IPS DF 19.7 (cell line): ENCODE results near the gene TDRD3.

Experiments used
- DNase-seq: peaks from one replicate; pipeline ENCODE4 v3.0.0-alpha.2; 2013; ENCODE audit warnings: low read depth, low spot score

Gene TDRD3

DNA sequence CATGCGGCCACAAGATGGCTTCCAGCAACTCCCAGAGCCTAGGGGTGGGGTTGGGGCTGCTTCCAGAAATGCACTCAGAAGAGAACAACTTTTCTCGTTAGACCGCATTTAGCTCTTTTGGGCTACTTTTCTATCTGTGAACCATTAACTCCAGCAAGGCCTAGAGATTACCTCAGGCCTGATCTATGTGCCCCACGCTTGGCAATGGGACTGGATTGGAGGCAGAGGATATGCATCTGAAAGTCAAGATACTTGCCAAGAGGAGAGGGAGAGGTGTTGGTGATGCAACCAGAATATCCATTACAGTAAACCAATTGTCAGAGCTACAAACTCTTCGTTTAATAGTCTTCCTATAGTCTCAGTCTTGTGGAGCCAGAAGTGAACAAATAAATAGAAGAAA is 177.7 kb downstream of the TDRD3 start:
- no peak for DNase-seq

DNA sequence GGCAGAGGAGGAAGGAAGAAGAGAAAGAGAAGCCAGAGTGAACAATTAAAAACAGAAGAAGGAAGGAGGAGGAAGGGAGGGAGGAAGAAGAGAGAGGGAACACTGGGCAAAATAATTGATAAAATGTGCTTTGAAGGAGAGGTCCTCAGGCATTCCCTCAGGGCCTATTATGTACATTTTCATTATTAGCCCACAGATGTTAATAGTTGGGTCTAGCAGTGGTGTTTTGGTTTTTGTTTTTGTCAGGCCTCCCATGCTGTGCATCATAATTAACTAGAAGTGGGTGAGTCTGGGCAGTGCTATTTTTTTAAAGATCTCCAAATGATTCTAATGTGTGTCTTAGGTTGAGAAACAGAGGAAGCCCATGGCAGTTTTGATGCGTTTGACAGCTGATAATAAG is 178.1 kb downstream of the TDRD3 start:
- no peak for DNase-seq

DNA sequence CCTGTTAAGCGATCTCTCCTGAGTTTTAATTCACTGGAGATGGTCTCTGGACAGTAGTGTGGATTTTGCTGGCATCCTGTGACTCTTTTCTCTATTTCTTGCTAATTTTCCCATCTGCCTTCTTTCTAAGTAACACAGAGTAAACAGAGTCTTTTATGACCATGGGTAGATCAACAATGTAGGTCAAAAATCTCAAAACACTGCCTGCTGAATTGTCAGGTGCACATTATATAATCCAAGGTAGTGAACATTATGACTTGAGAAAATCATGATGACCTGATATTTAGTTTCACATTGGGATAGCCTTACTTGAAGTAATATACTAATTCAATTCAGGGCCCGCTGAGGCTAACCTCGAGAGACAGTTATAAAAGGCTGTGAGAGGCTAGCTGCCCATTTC is 180.7 kb downstream of the TDRD3 start:
- no peak for DNase-seq

DNA sequence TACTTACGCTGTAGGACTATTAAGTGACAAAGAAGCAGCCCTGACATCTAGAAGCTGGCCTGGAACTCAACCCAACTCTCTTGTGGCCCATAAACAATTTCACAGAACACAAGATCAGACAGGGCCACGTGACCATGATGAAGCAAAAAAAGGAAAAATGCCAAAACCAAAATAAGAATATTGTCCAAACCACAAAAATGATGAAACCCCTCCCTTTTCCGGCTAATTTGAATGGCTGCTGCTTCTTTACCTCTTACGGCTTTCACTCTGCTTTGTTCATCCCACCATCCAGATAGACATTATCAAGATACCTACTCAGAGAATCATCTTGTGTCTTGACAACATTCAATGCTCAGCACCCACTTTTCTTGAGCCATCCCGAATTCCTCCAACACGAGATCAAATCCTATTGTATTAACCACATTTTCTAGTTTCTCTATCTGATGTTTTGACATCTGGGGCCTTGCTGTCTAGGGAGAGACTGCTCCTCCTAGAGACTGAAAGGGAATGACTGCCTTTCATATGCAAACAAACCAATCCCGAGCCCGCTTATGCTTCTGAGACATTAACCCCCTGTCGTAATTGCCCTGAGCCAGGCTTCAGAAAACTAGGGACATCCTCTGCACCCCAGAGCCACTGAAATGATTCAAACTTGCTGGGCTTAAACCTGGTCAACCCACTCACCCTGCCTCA is 186.3 kb downstream of the TDRD3 start:
- DNase-seq = peak; percentile 71

DNA sequence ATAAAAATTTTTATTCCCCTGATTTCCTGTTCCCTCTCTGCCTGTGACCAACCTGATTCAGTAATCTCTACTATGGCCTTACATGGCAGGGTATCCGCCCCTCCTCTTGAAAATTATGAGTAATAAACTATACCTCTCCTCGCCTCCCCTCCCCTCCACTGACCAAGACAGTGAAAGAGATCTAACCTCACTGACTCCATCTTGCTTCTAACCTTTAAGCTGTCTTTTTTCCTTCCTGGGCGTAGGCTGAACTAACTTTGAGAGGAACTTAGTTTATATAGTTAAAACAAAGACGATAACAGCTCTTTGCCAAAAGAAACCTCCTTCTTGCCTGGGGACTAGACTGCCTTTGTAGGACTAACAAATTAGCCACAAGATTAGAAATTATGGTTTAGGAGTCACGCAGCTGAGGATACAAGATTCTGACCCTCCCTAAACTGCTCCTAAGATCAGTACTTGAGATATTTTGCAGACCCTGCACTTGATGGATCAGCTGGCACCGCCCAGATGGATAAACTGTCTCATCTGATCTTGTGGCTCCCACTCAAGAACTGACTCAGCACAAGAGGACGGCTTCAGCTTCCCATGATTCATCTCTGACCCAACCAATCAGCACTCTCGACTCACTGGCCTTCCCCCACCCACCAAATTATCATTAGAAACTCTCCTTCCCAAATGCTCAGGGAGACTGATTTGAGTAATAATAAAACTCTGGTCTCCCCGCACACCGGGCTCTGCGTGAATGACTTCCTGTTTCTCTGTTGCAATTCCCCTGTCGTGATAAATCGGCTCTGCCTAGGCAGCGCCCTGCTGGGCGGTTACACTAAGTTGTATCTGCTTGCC is 187.1 kb downstream of the TDRD3 start:
- peak; percentile 85 for DNase-seq

DNA sequence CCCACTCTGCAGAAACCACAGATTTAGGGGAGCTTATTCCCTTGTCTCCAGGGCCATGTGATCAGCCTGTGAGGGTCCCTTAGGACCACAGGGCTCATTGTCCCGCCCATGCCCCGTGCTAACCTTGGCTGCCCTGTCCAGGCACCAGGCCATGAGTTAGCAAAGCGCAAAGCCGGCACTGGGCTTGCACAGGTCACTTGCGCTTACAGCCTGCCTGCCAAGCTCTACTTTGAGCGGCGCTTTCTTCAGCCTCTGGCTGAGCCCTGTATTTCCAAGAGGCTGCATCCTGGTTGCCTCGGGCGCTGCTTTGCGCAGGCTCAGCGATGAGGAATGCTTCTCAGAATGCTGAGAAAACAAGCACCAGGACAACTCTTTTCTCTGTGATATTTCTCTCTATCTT is 188.0 kb downstream of the TDRD3 start:
- DNase-seq = peak; percentile 28

DNA sequence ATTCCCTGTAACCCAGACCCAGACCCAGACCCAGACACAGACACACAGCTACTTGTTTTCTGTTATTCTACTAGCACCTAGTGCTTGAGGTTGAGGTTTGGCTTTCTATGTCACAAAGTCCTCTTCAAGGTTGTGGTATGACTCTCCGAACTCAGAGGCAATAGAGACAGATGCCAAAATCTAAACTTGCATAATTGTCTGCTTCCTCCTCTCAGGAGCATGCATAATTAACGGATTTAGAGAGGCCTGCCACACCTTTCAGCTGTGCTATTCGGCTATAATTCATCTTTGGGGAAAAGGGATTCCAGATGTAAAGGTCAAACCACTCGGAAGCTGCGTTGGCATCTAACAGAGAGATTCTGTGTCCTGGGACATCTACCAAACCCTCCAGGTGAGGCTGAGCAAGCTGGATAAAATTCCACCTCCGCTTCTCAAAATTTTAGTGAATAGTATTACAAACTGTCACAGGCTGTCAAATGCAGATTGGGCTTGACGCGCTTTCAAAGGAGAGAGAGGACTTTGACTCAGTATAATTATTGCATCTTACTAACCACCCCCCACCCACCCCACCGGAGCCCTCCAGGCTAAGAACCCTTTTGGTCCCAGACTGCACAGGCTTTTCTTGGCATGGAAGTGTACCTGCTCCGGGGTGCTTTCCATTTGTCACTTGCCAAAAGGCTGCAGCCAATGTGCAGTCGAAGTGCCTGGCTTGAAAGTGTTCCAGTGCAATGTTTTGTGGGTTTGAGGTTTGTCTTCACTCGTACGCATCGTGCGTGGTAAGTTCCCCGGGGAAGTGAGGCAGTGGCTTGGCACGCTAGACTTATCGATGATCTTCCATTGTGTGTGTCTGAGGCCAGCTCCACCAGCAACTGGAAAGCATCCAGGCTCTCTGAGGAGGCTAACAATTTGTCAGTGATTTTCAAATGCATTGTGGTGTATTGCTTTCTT is 194.1 kb downstream of the TDRD3 start:
- DNase-seq = no peak

DNA sequence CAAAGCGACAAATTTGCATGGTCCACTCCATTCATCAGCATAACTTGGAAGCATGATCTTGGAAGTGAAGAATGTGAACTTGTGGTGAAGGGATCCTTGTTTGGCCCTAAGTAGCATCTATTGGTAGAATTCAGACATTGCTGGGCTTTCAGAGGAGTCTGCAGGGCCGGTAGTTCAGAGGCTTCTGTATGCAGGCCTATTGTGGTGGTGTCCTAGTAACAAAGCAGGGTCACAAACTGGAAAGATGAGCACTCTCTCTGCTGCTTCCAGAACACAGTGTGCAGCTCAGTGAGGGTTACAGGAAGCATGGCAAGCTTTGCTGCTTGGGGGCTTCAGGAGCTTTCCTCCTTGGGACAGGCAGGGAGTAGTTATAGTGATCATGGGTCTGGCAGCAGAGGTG is 206.0 kb downstream of the TDRD3 start:
- no peak for DNase-seq

DNA sequence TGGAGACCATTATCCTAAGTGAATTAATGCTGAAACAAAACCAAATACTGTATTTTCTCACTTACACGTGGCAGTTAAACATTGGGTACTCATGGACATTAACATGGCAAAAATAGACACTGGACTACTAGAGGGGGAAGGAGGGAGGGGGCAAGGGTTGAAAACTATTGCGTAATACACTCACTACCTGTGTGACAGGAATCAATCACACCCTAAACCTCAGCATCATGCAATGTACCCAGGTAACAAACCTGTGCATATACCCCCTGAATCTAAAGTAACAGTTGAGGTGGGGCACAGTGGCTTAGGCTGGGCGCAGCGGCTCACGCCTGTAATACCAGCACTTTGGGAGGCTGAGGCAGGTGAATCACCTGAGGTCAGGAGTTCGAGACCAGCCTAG is 207.0 kb downstream of the TDRD3 start:
- DNase-seq = no peak

DNA sequence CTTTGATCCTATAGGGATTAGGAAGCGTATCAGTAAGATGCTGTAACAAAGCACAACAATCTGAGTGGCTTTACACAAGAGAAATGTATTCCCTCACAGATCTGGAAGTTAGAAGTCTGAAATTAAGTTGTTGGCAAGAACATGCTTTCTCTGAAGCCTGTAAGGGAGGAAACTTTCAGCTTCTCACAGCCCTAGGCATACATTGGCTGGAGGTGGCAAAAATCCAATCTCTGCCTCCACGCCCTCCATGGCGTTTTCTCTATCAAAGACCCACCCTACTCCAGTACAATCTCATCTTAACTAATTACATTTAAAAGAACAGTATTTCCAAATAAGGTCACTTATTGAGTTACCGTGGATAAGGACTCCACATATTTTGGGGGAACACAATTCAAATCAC is 211.9 kb downstream of the TDRD3 start:
- no peak for DNase-seq

DNA sequence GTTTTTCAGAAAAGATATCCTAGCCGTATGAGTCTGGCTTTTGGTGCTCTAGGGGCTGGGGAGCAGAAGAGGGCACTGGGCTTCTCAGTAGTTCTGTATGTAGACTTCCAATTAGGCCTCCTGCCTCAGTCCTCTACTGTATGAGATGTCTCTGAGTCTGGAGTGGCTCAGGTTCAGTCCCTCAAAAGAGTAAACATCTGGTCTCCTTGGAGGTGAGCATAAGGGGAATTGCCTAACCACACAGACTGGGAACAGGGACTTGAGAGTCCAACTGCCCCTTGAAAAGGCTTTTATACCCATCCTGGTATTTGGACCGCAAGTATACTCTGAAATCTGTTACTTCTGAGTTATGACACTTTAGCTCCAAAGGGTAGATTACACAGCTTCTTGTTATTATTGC is 214.5 kb downstream of the TDRD3 start:
- no peak for DNase-seq

DNA sequence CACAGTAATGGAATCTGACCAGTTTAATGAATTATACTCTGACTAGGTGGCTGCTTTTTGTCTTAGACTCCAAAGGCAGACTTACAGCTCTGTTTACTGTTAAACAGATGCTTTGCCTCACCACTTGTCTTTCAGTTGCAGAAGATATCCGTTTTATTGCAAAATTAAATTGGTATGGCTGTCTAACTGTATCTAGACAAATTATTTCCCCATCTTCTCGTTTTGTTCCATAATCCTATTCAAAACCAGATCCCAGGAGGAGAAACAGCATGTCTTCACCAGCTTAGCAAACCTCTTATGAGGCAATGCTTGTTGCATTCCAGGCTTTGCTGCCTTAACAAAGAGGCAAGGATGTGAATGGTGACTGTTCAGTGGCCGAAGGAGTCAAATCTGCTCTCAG is 215.6 kb downstream of the TDRD3 start:
- no peak for DNase-seq

DNA sequence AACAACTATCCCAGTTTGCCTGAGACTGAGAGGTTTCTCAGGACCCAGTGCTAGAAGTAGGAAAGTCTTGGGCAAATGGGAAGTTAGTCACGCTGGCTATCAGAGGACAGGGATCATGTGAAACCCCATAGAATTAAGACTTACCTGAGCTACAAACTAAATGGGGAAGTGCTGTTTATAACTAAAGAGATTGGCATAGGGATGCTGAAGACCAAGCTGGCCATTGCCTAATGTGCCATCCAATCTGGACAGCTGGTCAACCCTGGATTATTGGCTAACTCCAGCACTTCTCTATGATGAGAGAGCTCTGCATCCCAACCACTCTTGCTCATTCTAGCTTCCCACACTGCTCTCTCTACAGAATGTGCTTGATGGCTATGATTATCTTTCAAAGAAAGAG is 216.1 kb downstream of the TDRD3 start:
- no peak for DNase-seq

DNA sequence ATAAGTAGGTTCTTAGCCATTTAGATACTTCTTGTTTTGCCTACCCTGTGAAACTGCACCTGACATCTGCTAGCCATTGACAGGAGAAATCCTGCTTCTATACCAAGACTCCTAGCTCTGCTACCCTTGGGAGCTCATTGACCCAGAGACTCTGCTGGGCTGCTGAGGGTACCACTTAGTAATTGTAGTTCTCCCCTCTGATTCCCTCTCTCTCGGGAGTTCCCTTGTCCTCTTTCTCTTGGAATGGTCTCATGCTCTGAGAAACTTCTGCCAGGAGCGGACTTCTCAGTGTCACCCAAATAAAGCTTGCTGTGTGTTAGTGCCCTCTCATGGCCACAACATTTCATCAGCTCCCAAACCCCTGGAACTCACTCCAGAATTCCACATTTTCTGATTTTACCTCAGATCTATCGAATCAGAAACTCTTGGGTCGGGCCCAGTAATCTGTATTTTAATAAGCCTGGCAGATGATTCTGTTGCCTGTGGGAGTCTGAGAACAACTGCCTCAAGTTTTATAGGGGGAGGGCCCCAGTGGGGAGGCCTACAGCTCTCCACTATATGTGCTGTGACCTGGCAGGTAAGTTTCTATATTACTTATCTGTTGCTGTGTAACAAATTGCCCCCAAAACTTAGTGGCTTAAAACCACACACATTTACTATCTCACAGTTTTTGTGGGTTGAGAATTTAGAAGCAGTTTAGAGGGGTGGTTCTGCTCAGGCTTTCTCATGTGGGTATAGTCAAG is 221.1 kb downstream of the TDRD3 start:
- peak; percentile 54 for DNase-seq

DNA sequence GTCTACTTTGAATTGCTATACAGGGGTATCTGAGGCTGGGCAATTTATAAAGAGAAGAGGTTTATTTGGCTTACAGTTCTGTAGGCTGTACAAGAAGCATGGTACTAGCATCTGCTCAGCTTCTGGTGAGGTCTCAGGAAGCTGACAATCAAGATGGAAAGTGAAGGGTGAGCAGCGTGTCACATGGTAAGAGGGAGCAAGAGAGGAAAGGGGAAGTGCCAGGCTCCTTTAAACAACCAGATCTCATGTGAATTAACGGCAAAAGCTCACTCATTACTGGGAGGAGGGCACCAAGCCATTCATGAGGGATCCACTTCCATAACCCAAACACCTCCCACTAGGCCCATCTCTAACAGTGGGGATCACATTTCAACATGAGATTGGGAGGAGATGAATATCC is 222.4 kb downstream of the TDRD3 start:
- DNase-seq = no peak

DNA sequence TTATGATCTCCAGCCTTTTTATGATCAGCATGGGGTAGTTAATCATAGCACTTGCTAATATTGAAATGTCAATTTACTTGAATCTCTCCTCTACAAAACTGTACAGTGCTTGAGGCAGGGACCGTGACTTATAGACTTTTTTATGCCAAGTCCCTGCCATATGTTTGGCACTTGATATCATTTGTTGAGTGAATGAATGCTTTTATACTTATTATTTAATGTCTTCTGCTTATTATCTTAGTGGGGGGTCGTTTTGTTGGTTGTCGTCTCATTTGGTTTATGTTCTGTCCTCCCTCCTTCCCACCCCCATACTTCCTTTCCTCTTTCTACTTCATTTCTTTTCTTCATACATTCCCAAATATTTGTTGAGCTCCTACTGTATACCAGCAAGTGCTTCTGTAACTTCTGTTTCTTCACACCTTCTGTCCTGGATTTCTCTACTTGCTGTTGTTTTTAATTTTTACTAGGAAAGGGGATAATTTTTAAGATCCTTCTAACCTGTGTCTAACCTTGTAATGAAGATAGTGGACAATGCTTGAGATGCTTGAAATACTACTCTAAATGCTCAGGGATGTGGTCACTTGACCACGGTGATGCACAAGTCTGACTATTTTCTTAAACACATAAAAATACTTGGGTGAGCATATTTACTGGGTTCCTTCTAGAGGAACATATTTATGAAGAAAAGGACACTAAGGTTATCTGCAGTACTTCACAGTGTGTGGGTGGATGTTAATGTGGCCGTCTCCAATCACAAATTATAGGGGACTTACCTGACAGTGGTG is 223.8 kb downstream of the TDRD3 start:
- no peak for DNase-seq

DNA sequence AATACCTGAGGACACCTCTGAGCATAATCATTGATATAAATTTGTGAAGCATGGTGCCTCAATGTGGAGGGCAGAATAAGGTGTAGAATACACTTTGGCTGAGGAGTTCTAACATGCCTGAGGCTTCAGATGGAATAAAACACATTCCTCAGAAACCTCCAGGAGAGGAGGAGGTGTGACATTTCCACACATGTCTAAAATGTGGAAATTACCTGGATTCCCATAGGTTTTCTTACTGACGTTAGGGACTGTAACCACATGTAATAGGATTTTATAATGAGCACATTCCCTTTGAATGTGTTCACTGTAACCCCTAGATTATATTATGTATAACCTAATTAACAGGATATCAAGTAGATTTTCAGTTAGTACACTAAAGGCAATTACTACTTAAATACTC is 226.1 kb downstream of the TDRD3 start:
- DNase-seq = no peak
